Myometrial cell (primary cell): ENCODE measurements around the gene BMPR2. TPM values are rescaled to one million over a fixed set of nuclear protein-coding genes. Genes with fewer than 3 reads are reported as not detected.

ENCODE experiments used
- total RNA-seq: library from RNA; depleted of rRNA; stranded (reverse); fragments of >200 nt; gene quantifications from 2 replicates; pipeline ENCODE4 v1.2.3, GENCODE V29; 2015

The BMPR2 gene
- total RNA-seq = 13.8 and 18.1 TPM in 2 replicates

DNA sequence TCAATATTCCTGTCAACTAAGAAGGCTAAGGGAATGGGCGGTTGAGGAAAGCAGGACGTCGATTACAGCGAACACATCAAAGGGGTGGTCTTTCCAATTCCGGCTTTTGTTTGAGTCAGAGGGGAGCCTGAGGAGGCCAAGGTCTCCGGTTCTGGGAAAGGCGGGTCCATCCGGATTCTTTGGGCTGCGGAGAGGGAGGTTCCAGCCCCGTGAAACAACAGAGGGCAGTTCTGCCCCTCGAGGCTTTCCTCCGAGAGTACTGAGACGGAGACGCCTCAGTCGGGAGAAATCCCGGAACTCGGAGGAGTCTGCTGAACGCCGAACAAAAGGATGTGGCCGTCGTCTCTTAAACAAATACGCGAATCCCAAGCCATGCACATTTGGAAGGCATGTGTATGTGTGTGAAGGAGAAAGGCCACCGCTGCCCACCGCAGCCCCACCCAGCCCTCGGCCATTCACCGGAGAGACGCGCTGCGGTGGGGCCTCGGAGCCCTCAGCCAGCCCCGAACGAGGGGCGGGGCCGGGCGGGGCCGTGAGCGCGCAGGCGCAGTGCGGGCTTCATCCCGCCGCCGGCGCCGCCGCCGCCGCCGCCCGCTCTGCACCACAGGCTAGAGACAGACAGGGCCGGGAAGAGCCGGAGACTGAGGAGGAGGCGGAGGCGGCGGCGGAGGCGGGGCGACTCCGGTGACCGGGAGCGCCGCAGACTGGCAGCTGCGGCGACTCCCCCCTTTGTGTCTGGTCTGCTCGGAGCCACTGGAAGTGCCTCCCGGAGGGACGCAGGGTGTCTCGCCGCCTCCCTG is at the start of gene BMPR2:
Gene BMPR2 (plus strand): TSS at position 719 of the 800 bp plus-strand sequence. CDS start 1,148 bp downstream, outside the sequence.

Other genes with a start within 250 kb of the BMPR2 start
- gene SUMO1, start 137.7 kb upstream of the BMPR2 start, total RNA-seq = 101 and 144 TPM in 2 replicates
- gene NOP58, start 110.6 kb upstream of the BMPR2 start, total RNA-seq = 40.1 and 78.3 TPM in 2 replicates